Ishikawa (cell line): ENCODE results near the gene AMPD2.

Source experiments
- CEBPB ChIP-seq: IDR thresholded peaks from 2 replicates; pipeline ENCODE4 v1.6.1; 2012
- CREB1 ChIP-seq: IDR thresholded peaks from 2 replicates; pipeline ENCODE4 v1.6.1; 2012; ENCODE audit warnings: low read depth
- EGR1 ChIP-seq: IDR thresholded peaks from 2 replicates; pipeline ENCODE4 v1.6.1; 2012
- EP300 ChIP-seq: IDR thresholded peaks from 2 replicates; pipeline ENCODE4 v1.6.1; 2012; ENCODE audit warnings: borderline replicate concordance
- FOXM1 ChIP-seq: IDR thresholded peaks from 2 replicates; pipeline ENCODE4 v1.6.1; 2012; ENCODE audit warnings: low read depth, borderline replicate concordance
- NFIC ChIP-seq: IDR thresholded peaks from 2 replicates; pipeline ENCODE4 v1.6.1; 2012
- RAD21 ChIP-seq: IDR thresholded peaks from 2 replicates; pipeline ENCODE4 v1.6.1; 2012; ENCODE audit warnings: low read depth
- TAF1 ChIP-seq: IDR thresholded peaks from 2 replicates; pipeline ENCODE4 v1.6.1; 2012; ENCODE audit warnings: low read depth, mild to moderate bottlenecking
- TCF12 ChIP-seq: IDR thresholded peaks from 2 replicates; pipeline ENCODE4 v1.6.1; 2012; ENCODE audit warnings: low read depth
- TEAD4 ChIP-seq: IDR thresholded peaks from 2 replicates; pipeline ENCODE4 v1.6.1; 2012
- YY1 ChIP-seq: IDR thresholded peaks from 2 replicates; pipeline ENCODE4 v1.6.1; 2012; ENCODE audit warnings: low read depth
- ZBTB7A ChIP-seq: IDR thresholded peaks from 2 replicates; pipeline ENCODE4 v1.6.1; 2012; ENCODE audit warnings: low read depth
- TF ChIP-seq, protein P1 (sequence below): IDR thresholded peaks from 2 replicates; pipeline ENCODE4 v1.6.1; 2012
- TF ChIP-seq, protein P2 (sequence below): IDR thresholded peaks from 2 replicates; pipeline ENCODE4 v1.6.1; 2012; ENCODE audit warnings: low read depth, mild to moderate bottlenecking
- TF ChIP-seq, protein P3 (sequence below): IDR thresholded peaks from 2 replicates; pipeline ENCODE4 v1.6.1; 2012

AMPD2 gene

DNA sequence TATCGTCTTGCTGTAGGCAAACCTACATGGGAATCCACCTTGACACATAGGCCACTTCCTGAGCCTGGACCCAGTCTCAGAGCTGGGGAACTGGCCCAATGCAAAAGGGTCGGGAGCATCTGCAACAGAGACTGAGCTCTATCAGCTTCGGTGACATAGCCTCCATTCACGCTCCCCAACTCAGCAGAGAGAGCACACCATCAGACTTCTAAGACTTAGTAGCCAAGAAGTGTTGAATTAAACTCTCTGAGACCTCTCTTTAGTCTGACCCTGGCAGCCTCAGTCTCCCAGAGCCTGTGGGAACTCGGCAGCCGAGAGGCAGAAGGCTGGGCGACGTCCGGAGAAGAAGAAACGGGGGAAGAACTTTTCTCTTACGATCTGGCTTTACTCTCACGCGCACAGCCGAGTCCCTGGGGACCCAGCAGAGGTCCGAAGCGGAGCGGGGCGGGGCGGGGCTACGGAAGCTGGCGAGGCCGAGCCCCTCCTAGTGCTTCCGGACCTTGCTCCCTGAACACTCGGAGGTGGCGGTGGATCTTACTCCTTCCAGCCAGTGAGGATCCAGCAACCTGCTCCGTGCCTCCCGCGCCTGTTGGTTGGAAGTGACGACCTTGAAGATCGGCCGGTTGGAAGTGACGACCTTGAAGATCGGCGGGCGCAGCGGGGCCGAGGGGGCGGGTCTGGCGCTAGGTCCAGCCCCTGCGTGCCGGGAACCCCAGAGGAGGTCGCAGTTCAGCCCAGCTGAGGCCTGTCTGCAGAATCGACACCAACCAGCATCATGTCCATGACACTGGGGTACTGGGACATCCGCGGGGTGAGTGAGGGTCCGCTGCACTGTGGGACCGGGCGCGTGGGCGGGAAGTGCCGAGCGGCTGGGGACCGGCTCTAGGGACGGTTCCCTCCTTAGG, 36.2 kb downstream of the AMPD2 start, which contains the start of gene GSTM4:
Gene GSTM4 (plus strand): TSS at position 485 of the 905 bp plus-strand sequence. CDS start 291 bp downstream, at position 776.
- TF ChIP-seq EP300 (no peak), NFIC (no peak), TEAD4 (no peak), CEBPB (no peak), ZBTB7A (no peak), RAD21 (no peak), TAF1 (no peak), CREB1 (no peak), YY1 (no peak), EGR1 (no peak), FOXM1 (no peak), TCF12 (no peak)
- TF ChIP-seq, protein P1, sequence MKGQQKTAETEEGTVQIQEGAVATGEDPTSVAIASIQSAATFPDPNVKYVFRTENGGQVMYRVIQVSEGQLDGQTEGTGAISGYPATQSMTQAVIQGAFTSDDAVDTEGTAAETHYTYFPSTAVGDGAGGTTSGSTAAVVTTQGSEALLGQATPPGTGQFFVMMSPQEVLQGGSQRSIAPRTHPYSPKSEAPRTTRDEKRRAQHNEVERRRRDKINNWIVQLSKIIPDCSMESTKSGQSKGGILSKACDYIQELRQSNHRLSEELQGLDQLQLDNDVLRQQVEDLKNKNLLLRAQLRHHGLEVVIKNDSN = no peak
- TF ChIP-seq, protein P2, sequence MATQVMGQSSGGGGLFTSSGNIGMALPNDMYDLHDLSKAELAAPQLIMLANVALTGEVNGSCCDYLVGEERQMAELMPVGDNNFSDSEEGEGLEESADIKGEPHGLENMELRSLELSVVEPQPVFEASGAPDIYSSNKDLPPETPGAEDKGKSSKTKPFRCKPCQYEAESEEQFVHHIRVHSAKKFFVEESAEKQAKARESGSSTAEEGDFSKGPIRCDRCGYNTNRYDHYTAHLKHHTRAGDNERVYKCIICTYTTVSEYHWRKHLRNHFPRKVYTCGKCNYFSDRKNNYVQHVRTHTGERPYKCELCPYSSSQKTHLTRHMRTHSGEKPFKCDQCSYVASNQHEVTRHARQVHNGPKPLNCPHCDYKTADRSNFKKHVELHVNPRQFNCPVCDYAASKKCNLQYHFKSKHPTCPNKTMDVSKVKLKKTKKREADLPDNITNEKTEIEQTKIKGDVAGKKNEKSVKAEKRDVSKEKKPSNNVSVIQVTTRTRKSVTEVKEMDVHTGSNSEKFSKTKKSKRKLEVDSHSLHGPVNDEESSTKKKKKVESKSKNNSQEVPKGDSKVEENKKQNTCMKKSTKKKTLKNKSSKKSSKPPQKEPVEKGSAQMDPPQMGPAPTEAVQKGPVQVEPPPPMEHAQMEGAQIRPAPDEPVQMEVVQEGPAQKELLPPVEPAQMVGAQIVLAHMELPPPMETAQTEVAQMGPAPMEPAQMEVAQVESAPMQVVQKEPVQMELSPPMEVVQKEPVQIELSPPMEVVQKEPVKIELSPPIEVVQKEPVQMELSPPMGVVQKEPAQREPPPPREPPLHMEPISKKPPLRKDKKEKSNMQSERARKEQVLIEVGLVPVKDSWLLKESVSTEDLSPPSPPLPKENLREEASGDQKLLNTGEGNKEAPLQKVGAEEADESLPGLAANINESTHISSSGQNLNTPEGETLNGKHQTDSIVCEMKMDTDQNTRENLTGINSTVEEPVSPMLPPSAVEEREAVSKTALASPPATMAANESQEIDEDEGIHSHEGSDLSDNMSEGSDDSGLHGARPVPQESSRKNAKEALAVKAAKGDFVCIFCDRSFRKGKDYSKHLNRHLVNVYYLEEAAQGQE = no peak
- TF ChIP-seq, protein P3, sequence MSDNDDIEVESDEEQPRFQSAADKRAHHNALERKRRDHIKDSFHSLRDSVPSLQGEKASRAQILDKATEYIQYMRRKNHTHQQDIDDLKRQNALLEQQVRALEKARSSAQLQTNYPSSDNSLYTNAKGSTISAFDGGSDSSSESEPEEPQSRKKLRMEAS = no peak; the same call in 1 of the 2 replicates

DNA sequence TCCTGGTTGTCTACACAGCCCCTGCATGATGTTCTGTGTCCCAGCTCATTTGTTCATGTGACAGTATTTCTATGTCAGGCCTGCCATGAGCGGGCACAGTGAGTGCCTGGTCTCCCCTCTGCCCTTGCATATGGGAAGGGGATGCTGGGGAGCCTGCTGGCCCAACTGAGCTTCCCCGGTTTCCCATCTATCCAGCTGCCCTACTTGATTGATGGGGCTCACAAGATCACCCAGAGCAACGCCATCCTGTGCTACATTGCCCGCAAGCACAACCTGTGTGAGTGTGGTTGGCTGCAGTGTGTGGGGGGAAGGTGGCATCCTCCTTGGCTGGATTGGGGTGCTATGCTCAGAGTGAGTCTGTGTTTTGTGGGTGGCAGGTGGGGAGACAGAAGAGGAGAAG, 37.8 kb downstream of the AMPD2 start:
- no peak for TF ChIP-seq EP300
- TF ChIP-seq TEAD4 = no peak
- TF ChIP-seq, protein P1 = no peak
- no peak for TF ChIP-seq FOXM1
- no peak for TF ChIP-seq EGR1
- TF ChIP-seq CEBPB = no peak
- no peak for TF ChIP-seq TCF12
- TF ChIP-seq NFIC = no peak
- TF ChIP-seq, protein P3 = no peak
- TF ChIP-seq, protein P2 = no peak
- TF ChIP-seq ZBTB7A = no peak
- TF ChIP-seq TAF1 = no peak
- TF ChIP-seq YY1 = no peak
- no peak for TF ChIP-seq RAD21
- TF ChIP-seq CREB1 = no peak

DNA sequence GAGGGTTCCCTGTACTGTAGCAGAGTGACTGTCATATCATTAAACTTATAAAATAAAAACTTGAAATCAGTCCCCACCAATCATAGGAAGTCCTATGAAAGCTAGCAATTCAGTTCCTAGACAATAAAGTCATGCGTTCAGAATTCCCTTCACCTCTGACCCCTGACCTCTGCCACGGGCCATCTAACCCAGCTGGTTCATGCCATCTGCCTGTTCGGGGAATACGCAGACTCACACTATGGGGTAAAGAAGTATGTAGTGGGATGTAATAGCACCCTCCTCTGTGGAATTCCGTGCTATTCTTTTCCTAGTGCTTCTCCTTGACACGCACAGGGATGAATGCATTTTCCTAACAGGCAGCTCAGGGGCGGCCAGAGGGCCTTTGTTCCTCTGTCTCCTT, 38.3 kb downstream of the AMPD2 start:
- TF ChIP-seq, protein P1 = no peak
- TF ChIP-seq TEAD4 (no peak), ZBTB7A (no peak), TAF1 (no peak), YY1 (no peak), TCF12 (no peak), NFIC (no peak), CEBPB (no peak)
- TF ChIP-seq, protein P3 = no peak

DNA sequence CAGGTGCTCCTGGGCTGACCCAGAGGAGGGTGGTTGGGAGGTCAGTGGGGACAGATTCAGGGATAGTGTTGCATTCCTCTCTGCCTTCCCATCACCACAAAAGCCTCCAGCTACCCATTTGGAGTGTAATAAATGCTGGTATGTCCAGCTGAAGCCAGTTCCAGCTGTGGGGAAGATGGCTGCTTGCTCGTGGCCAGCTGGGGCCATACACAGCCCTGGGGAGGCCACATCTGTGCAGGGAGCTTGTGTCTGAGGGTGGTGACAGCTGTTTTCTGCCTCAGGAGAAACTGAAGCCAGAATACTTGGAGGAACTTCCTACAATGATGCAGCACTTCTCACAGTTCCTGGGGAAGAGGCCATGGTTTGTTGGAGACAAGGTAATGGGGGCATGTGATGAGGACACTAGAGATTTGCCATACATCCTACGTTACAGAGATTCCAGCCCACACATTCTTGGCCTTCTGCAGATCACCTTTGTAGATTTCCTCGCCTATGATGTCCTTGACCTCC, 39.0 kb downstream of the AMPD2 start:
- TF ChIP-seq, protein P3 = no peak
- TF ChIP-seq NFIC (no peak), RAD21 (no peak), EGR1 (no peak), TCF12 (no peak), TAF1 (no peak)
